GM10847 (cell line): ENCODE measurements around the gene ILDR2.

Experiments
- POLR2A ChIP-seq: IDR thresholded peaks from 2 replicates; pipeline ENCODE4 v1.6.1; 2011; ENCODE audit not compliant: insufficient read length; ENCODE audit errors: extremely low read depth

The ILDR2 gene

DNA sequence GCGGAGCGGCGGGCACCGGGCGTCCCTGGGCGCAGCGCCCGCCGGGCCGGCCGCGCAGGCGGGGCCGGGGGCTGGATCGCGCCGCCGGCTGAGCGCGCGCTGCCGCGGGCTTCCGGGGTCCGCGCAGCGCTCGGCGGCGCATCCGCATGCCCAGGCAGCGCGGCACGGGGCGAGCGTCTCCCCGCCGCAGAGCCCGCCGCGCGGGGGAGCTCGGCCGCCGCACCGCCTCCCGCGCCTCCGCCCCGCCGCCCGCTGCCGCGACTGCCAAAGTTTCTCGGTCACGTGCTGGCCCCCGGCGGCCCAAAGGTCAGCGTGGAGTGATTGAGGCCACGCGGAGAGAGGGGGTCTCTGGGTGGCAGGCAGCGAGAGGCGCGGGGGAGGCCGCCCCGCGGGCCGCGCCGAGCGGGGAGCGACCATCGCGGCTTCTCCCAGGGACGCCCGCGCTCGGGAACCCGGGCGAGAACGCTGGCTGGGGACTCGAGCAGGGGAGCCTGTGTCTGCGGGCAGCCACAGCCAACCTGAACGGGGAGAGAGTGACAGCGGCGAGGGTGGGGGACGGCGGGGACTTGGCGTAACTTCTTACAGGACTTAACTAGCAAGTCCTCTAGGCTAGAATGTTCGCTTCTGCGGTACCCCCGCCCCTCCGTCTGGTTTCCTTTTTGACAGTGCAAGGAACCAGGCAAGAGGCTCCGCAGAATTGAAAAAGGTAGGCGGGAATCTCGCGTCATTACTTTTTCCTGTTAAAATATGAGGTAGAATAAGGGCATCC lies at the start of gene ILDR2:
Gene ILDR2 (minus strand): TSS at position 180 of the 769 bp plus-strand sequence. CDS start 272 bp downstream, outside the sequence.
- TF ChIP-seq POLR2A = no peak

- TF ChIP-seq POLR2A = no peak
These were observed 47.0 kb upstream of the ILDR2 start for GRCh38 chr1:167022384-167022783.

DNA sequence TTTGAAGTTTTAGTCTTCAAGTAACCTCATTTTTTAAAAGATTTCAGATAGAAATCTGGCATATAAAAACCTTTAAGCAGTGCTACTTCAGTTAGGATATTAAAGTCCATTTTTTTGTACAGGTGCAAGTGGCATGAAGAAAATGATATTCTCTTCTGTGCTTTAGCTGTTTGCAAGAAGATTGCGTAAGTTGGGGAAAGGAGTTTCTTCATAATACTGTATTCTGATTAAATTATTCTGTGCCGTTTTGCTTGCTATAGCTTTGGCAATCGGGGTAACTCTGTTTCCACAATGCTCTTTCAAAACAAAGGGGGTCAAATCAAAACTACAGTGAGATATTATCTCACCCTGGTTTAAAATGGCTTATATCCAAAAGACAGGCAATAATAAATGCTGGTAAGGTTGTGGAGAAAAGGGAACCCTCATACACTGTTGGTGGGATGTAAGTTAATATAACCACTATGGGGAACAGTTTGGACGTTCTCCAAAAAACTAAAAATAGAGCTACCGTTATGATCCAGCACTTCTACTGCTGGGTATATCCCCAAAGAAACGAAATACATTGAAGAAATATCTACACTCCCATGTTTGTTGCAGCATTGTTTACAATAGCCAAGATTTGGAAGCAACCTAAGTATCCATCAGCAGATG lies 40.9 kb upstream of the ILDR2 start:
- TF ChIP-seq POLR2A = no peak

GRCh38 chr1:167013108-167013929 lies 38.0 kb upstream of the ILDR2 start:
- no peak for TF ChIP-seq POLR2A

DNA sequence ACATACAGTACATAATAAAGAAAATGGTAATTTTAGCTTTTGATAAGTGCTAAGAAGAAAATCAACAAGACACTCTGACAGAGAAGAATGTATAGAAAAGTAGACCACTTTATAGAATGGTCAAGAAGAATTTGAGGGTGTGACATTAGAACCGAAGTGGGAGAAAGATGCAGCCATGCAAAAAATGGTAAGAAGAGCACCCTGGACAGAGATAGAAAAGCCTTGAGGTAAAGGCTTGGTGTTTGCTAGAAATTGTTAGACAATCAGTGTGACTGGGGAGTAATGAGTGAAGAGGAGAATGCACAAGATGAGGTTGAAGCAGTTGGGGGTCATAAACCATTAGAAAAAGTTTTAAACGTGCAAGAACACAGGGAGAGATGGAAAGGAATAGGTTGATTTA lies 37.2 kb upstream of the ILDR2 start:
- no peak for TF ChIP-seq POLR2A

GRCh38 chr1:167011560-167012191 lies 36.3 kb upstream of the ILDR2 start:
- no peak for TF ChIP-seq POLR2A

- no peak for TF ChIP-seq POLR2A
These were observed 28.4 kb upstream of the ILDR2 start for GRCh38 chr1:167003711-167004110.

DNA sequence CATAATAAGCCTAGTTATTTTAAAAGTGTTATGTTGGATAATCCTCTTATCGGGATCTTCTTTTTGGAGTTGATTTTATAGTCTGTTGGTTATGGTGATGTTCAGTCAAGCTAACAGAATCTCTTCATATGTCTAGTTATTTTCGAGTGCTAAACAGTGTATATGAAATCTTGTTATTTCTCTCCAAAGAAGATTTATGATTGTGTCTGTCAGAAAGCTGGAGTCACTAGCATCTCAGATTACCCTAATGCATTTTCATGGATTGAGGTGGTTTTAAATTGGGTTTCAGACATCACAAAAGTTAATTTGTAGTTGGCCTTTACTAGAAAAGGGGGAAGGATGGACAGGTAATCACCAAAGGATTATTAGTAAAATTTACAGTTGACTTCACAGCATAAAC lies 27.0 kb upstream of the ILDR2 start:
- no peak for TF ChIP-seq POLR2A

DNA sequence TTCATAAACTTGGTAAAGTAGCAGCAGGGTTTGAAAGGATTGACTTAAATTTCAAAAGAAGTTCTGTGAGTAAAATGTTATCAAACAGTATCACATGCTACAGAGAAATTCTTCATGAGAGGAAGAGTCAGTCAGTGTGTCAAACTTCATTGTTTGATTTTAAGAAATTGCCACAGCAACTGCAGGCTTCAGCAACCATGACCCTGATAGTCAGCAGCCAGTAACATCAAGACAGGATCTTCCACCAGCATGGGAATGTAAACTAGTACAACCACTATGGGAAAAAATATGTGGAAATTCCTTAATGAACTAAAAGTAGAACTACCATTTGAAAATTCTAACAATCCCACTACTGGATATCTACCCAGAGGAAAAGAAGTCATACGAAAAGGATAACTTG lies 25.2 kb upstream of the ILDR2 start:
- no peak for TF ChIP-seq POLR2A

DNA sequence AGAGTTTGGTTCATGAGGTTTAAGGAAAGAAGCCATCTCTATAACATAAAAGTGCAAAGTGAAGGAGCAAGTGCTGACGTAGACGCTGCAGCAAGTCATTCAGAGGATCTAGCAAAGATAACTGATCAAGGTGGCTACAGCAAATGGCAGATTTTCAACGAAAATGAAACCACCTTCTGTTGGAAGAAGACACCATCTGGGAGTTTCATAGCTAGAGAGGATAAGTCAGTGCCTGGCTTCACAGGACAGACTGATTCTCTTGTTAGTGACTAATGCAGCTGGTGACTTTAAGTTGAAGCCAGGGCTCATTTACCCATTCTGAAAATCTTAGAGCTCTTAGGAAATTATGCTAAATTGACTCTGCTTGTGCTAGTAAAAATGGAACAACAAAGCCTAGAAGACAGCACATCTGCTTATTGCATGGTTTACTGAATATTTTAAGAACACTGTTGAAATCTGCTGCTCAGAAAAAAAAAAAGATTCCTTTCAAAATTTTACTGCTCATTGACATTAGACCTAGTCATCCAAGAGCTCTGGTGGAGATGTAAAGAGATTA lies 24.2 kb upstream of the ILDR2 start:
- no peak for TF ChIP-seq POLR2A

DNA sequence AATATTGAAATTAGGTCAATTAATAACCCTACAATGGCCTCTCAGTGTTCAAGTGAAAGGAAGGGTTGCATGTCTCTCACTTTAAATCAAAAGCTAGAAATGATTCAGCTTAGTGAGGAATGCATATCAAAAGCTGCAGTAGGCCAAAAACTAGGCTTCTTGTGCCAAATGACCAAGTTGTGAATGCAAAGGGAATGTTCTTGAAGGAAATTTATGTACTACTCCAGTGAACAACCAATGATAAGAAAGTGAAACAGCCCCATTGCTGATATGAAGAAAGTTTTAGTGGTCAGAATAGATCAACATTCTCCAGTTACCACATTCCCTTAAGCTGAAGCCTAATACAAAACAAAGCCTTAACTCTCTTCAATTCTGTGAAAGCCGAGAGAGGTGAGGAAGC lies 23.7 kb upstream of the ILDR2 start:
- TF ChIP-seq POLR2A = no peak

DNA sequence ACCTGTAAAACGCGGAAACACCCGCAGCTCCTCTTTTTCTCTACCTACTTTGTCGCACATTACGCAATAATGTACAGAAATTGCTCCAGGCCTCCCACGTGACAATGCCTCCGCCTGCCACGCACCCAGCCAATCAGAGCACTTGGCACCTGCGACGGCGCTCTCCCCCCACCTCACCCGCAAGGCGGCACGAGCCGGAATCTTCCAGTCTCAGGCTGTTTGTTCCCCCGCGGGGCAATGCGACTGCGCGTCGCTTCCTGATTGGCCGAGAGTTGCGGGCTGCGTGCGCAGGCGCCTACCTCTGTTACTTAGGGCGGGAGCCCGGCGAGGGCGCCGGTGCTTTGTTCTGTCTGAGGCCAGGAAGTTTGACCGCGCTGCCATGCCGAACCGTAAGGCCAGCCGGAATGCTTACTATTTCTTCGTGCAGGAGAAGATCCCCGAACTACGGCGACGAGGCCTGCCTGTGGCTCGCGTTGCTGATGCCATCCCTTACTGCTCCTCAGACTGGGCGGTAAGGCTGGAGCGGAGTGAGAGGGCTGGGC lies 13.7 kb upstream of the ILDR2 start, which contains the start of gene MAEL:
Gene MAEL (plus strand): TSS at position 307 of the 542 bp plus-strand sequence. CDS start 73 bp downstream, at position 380.
- no peak for TF ChIP-seq POLR2A

- TF ChIP-seq POLR2A = no peak
These were observed 6.2 kb upstream of the ILDR2 start for GRCh38 chr1:166981589-166981988.

- no peak for TF ChIP-seq POLR2A
These were observed 5.5 kb upstream of the ILDR2 start for GRCh38 chr1:166980818-166981217.

GRCh38 chr1:166980383-166980782 lies 5.0 kb upstream of the ILDR2 start:
- no peak for TF ChIP-seq POLR2A
